Uterus (tissue), 4 donors: ENCODE data around the gene NOSTRIN. TPM values are rescaled to one million over a fixed set of nuclear protein-coding genes. Genes with fewer than 3 reads are reported as not detected.
"Not testable (repeated sequence)": the region's sequence is repeated elsewhere in the genome, so short reads cannot be mapped to it uniquely, and the experiment has no call there.

Source experiments
- DNase-seq, 2 donors: peaks; one replicate each; pipeline ENCODE4 v3.0.0-alpha.2; 2019 to 2020
- H3K27ac ChIP-seq, 2 donors: fragments of 200-600 bp; sonication (generic); 1 replicate in 1 of 2; 2 replicates in 1 of 2; pipeline ENCODE4 v1.5.1; 2016 to 2018
- H3K27me3 ChIP-seq, 2 donors: fragments of 200-600 bp; sonication (generic); one replicate each; pipeline ENCODE4 v1.5.1; 2018 to 2019; ENCODE audit warnings: control low read depth in 1 of 2
- H3K36me3 ChIP-seq, 2 donors: fragments of 200-600 bp; sonication (generic); one replicate each; pipeline ENCODE4 v1.5.1; 2019; ENCODE audit warnings: control low read depth in 1 of 2
- H3K4me1 ChIP-seq, 2 donors: fragments of 200-600 bp; sonication (generic); one replicate each; pipeline ENCODE4 v1.5.1; 2018 to 2019; ENCODE audit warnings: control low read depth in 1 of 2
- H3K4me3 ChIP-seq, 2 donors: fragments of 200-600 bp; sonication (generic); 1 replicate in 1 of 2; 2 replicates in 1 of 2; pipeline ENCODE4 v1.5.1; 2018 to 2019; ENCODE audit warnings: mild to moderate bottlenecking in 1 of 2
- H3K9me3 ChIP-seq, 2 donors: fragments of 200-600 bp; sonication (generic); one replicate each; pipeline ENCODE4 v1.5.1; 2019; ENCODE audit warnings: control low read depth in 1 of 2
- CTCF ChIP-seq, 4 experiments: fragments of 200-600 bp in 2 of 4; fragments of 450-650 bp in 2 of 4; sonication (generic) in 2 of 4; IDR thresholded peaks; one replicate each; pipeline ENCODE4 v1.5.1; 2016 to 2019; ENCODE audit warnings: antibody characterized with exemption in 4 of 4, mild to moderate bottlenecking in 2 of 4, moderate library complexity in 1 of 4
- POLR2A ChIP-seq, 2 donors: fragments of 450-650 bp; IDR thresholded peaks; one replicate each; pipeline ENCODE4 v1.6.1; 2016; ENCODE audit warnings: antibody characterized with exemption in 2 of 2, mild to moderate bottlenecking in 1 of 2, moderate library complexity in 1 of 2
- intact Hi-C: fragments of 100-400 bp; cut with DNase I; formaldehyde crosslinking; loops from one replicate; pipeline ENCODE4 v1.15.1; 2023; ENCODE audit warnings: low total_unique reads
- total RNA-seq, 4 donors: library from RNA; depleted of rRNA in 3 of 4; stranded (reverse); fragments of >200 nt in 3 of 4; gene quantifications; one replicate each; pipeline versions ENCODE4 v1.1.0 to v1.2.4, GENCODE V29; 2014 to 2023
- donor health status: DM: yes; HTN: yes; CAD: no.

The NOSTRIN gene
- total RNA-seq, 4 donors from 2014 or later, result 27.5 to 192 (median 147) TPM

GRCh38 chr2:168765401-168765800, 37.0 kb upstream of the NOSTRIN start:
- H3K27me3 ChIP-seq, result no peaks in the 10 kb centered on the region
- H3K36me3 ChIP-seq, result no peaks in the 10 kb centered on the region
- H3K27ac ChIP-seq, result no peak overlapping the region
- DNase-seq, result no peak
- no peak overlapping the region for H3K4me3 ChIP-seq
- H3K4me1 ChIP-seq, result no peaks in the 10 kb centered on the region
- no peaks in the 10 kb centered on the region for H3K9me3 ChIP-seq
- TF ChIP-seq POLR2A (IDR thresholded peaks at IDR 0.05), result no peak
- no peak for TF ChIP-seq CTCF (IDR thresholded peaks at IDR 0.05)
- intact Hi-C loops, result loop anchor here (10.0 kb wide), 1 partner anchor 421 kb away; no protein-coding TSS in a partner anchor

- TF ChIP-seq POLR2A (IDR thresholded peaks at IDR 0.05), result no peak
- TF ChIP-seq CTCF (IDR thresholded peaks at IDR 0.05), result no peak
- no peaks in the 10 kb centered on the region for H3K27me3 ChIP-seq
- no peak for DNase-seq
- no peaks in the 10 kb centered on the region for H3K4me1 ChIP-seq
- intact Hi-C loops, result loop anchor here (10.0 kb wide), 1 partner anchor 422 kb away; no protein-coding TSS in a partner anchor
- no peak overlapping the region for H3K4me3 ChIP-seq
- no peaks in the 10 kb centered on the region for H3K36me3 ChIP-seq
- no peaks in the 10 kb centered on the region for H3K9me3 ChIP-seq
- H3K27ac ChIP-seq, result no peak overlapping the region
Observed at GRCh38 chr2:168766600-168766999, 35.8 kb upstream of the NOSTRIN start.

GRCh38 chr2:168767258-168767657, 35.2 kb upstream of the NOSTRIN start:
- H3K27ac ChIP-seq, result no peak overlapping the region
- DNase-seq, result no peak
- intact Hi-C loops, result loop anchor here (10.0 kb wide), 1 partner anchor 422 kb away; no protein-coding TSS in a partner anchor
- no peak for TF ChIP-seq CTCF (IDR thresholded peaks at IDR 0.05)
- no peaks in the 10 kb centered on the region for H3K27me3 ChIP-seq
- no peaks in the 10 kb centered on the region for H3K4me1 ChIP-seq
- no peak overlapping the region for H3K4me3 ChIP-seq
- H3K36me3 ChIP-seq, result no peaks in the 10 kb centered on the region
- no peaks in the 10 kb centered on the region for H3K9me3 ChIP-seq

- not testable (repeated sequence) for DNase-seq, H3K27ac ChIP-seq, H3K4me3 ChIP-seq, H3K36me3 ChIP-seq, H3K4me1 ChIP-seq, H3K27me3 ChIP-seq, H3K9me3 ChIP-seq
- intact Hi-C loops, result loop anchor here (10.0 kb wide), 1 partner anchor 424 kb away; no protein-coding TSS in a partner anchor
Observed at GRCh38 chr2:168768357-168768756, 34.1 kb upstream of the NOSTRIN start.

- intact Hi-C loops, result no loop called here
- H3K4me3 ChIP-seq, result no peak overlapping the region
- H3K27ac ChIP-seq, result no peak overlapping the region
- TF ChIP-seq POLR2A (IDR thresholded peaks at IDR 0.05) (no peak), CTCF (IDR thresholded peaks at IDR 0.05) (no peak)
- H3K9me3 ChIP-seq, result no peaks in the 10 kb centered on the region
- no peaks in the 10 kb centered on the region for H3K36me3 ChIP-seq
- no peaks in the 10 kb centered on the region for H3K4me1 ChIP-seq
- DNase-seq, result no peak
- no peaks in the 10 kb centered on the region for H3K27me3 ChIP-seq
Observed at GRCh38 chr2:168770796-168771195, 31.6 kb upstream of the NOSTRIN start.

GRCh38 chr2:168772704-168773103, 29.7 kb upstream of the NOSTRIN start:
- no peak overlapping the region for H3K27ac ChIP-seq
- H3K4me1 ChIP-seq, result no peaks in the 10 kb centered on the region
- intact Hi-C loops, result no loop called here
- TF ChIP-seq POLR2A (IDR thresholded peaks at IDR 0.05) (no peak), CTCF (IDR thresholded peaks at IDR 0.05) (no peak)
- no peak overlapping the region for H3K4me3 ChIP-seq
- no peaks in the 10 kb centered on the region for H3K9me3 ChIP-seq
- no peak for DNase-seq
- no peaks in the 10 kb centered on the region for H3K27me3 ChIP-seq
- H3K36me3 ChIP-seq, result no peaks in the 10 kb centered on the region
